IMR-90 (cell line): ENCODE results near the gene ADPRHL1. TPM values are rescaled to one million over a fixed set of nuclear protein-coding genes. Genes with fewer than 3 reads are reported as not detected.

Experiments
- ATAC-seq: fragments of 200-7000 bp; cut with Tn5 transposase; 2 replicates; pipeline ENCODE4 v1.9.1; 2020; ENCODE audit warnings: low read depth, mild to moderate bottlenecking, moderate library complexity
- BruUV-seq: library from RNA; stranded (reverse); fragments of 400-500 nt; replicated peaks from 2 replicates; lab custom pipeline; 2021; lab: Mats Ljungman, UMichigan
- CTCF ChIA-PET: fragments of 300-600 bp; formaldehyde crosslinking; extraction: SDS; loops from one replicate; lab custom pipeline; 2021; ENCODE audit warnings: antibody characterized with exemption; lab: Yijun Ruan, JAX
- POLR2A ChIA-PET: fragments of 300-600 bp; sonication (Branson Sonifier 250); formaldehyde crosslinking; loops from one replicate; lab custom pipeline; 2022; ENCODE audit warnings: antibody characterized with exemption; ENCODE audit not compliant: unreplicated experiment; lab: Charles Lee
- DNase-seq: peaks from one replicate; pipeline ENCODE4 v3.0.0; 2013
- H2AFZ ChIP-seq: replicated peaks from 2 replicates; pipeline ENCODE3; 2013; ENCODE audit warnings: low read length, mild to moderate bottlenecking; ENCODE audit not compliant: poor library complexity
- H2AK5ac ChIP-seq: 2 replicates; pipeline ENCODE4 v1.6.1; 2013; ENCODE audit warnings: low read depth, low read length, inconsistent platforms
- H2AK9ac ChIP-seq: replicated peaks from 2 replicates; pipeline ENCODE3; 2013; ENCODE audit warnings: mild to moderate bottlenecking, low read depth, low read length, moderate library complexity; ENCODE audit not compliant: poor library complexity
- H2BK120ac ChIP-seq: 2 replicates; pipeline ENCODE4 v1.6.1; 2013; ENCODE audit warnings: low read depth, low read length, inconsistent platforms
- H2BK15ac ChIP-seq: 3 replicates; pipeline ENCODE4 v1.6.1; 2013; ENCODE audit warnings: low read depth, low read length, inconsistent platforms
- H2BK20ac ChIP-seq: 2 replicates; pipeline ENCODE4 v1.6.1; 2013; ENCODE audit warnings: low read depth, mild to moderate bottlenecking, inconsistent platforms, low read length, moderate library complexity
- H2BK5ac ChIP-seq: 2 replicates; pipeline ENCODE4 v1.6.1; 2013; ENCODE audit warnings: mild to moderate bottlenecking, low read depth, low read length, inconsistent platforms; ENCODE audit not compliant: poor library complexity, severe bottlenecking
- H3K14ac ChIP-seq: replicated peaks from 2 replicates; pipeline ENCODE4 v1.6.1; 2013; ENCODE audit warnings: low read depth, low read length, inconsistent platforms
- H3K18ac ChIP-seq: 2 replicates; pipeline ENCODE4 v1.6.1; 2013; ENCODE audit warnings: low read depth, low read length, control low read depth
- H3K23ac ChIP-seq: 2 replicates; pipeline ENCODE4 v1.6.1; 2013; ENCODE audit warnings: low read depth, low read length, inconsistent platforms
- H3K27ac ChIP-seq: 2 replicates; pipeline ENCODE4 v1.5.1; 2013; ENCODE audit warnings: mild to moderate bottlenecking, control low read depth, low read length; ENCODE audit not compliant: insufficient read depth
- H3K27me3 ChIP-seq: 2 replicates; pipeline ENCODE4 v1.6.1; 2013; ENCODE audit warnings: low read length; ENCODE audit not compliant: control insufficient read depth, insufficient read depth
- H3K36me3 ChIP-seq: 2 replicates; pipeline ENCODE4 v1.6.1; 2013; ENCODE audit warnings: low read length, mixed read lengths; ENCODE audit not compliant: control insufficient read depth, insufficient read depth
- H3K4ac ChIP-seq: 2 replicates; pipeline ENCODE4 v1.6.1; 2013; ENCODE audit warnings: low read depth, low read length, inconsistent platforms
- H3K4me1 ChIP-seq: 2 replicates; pipeline ENCODE4 v1.6.1; 2013; ENCODE audit warnings: low read length, mixed read lengths; ENCODE audit not compliant: control insufficient read depth, insufficient read depth
- H3K4me2 ChIP-seq: 2 replicates; pipeline ENCODE4 v1.6.1; 2013; ENCODE audit warnings: low read depth, mild to moderate bottlenecking, control low read depth, low read length, moderate library complexity
- H3K4me3 ChIP-seq: 2 replicates; pipeline ENCODE4 v1.5.1; 2013; ENCODE audit warnings: low read depth, mild to moderate bottlenecking, control low read depth, low read length, moderate library complexity; ENCODE audit not compliant: insufficient read depth
- H3K56ac ChIP-seq: 2 replicates; pipeline ENCODE4 v1.6.1; 2013; ENCODE audit warnings: low read length, inconsistent platforms; ENCODE audit not compliant: insufficient read depth; ENCODE audit errors: extremely low read depth
- H3K79me1 ChIP-seq, 2 experiments: 2 replicates each; pipeline ENCODE4 v1.6.1; 2013; ENCODE audit warnings: low read length in 2 of 2, inconsistent platforms in 1 of 2, low read depth in 1 of 2
- H3K9ac ChIP-seq: 2 replicates; pipeline ENCODE4 v1.6.1; 2013; ENCODE audit warnings: low read depth, low read length, control low read depth
- H3K9me1 ChIP-seq: 2 replicates; pipeline ENCODE4 v1.6.1; 2013; ENCODE audit warnings: low read length, inconsistent platforms; ENCODE audit not compliant: insufficient read depth
- H3K9me3 ChIP-seq: 2 replicates; pipeline ENCODE4 v1.6.1; 2013; ENCODE audit warnings: low read length; ENCODE audit not compliant: control insufficient read depth, insufficient read depth
- H4K20me1 ChIP-seq: 2 replicates; pipeline ENCODE4 v1.6.1; 2013; ENCODE audit warnings: low read length, inconsistent platforms; ENCODE audit not compliant: insufficient read depth
- H4K5ac ChIP-seq: 2 replicates; pipeline ENCODE4 v1.6.1; 2013; ENCODE audit warnings: mild to moderate bottlenecking, low read depth, low read length, control low read depth
- H4K8ac ChIP-seq, 2 experiments: 2 replicates each; pipeline ENCODE4 v1.6.1; 2013; ENCODE audit warnings: low read depth in 2 of 2, low read length in 2 of 2, control low read depth in 1 of 2, inconsistent platforms in 1 of 2
- H4K91ac ChIP-seq: 2 replicates; pipeline ENCODE4 v1.6.1; 2013; ENCODE audit warnings: low read depth, low read length, inconsistent platforms; ENCODE audit not compliant: insufficient read depth
- BHLHE40 ChIP-seq: fragments of 150-350 bp; IDR thresholded peaks from 2 replicates; pipeline ENCODE4 v1.6.1; 2016; ENCODE audit warnings: mild to moderate bottlenecking, low read depth, low read length
- CEBPB ChIP-seq: IDR thresholded peaks from 2 replicates; pipeline ENCODE4 v1.6.1; 2012; ENCODE audit warnings: low read depth, low read length, improper control_type of control experiment
- CHD1 ChIP-seq: IDR thresholded peaks from 2 replicates; pipeline ENCODE4 v1.6.1; 2012; ENCODE audit warnings: low read depth, low read length, improper control_type of control experiment
- CTCF ChIP-seq: conservative IDR thresholded peaks from 2 replicates; pipeline ENCODE4 v1.5.1; 2012; ENCODE audit warnings: mild to moderate bottlenecking, low read depth, low read length, improper control_type of control experiment
- ELK1 ChIP-seq: fragments of 150-350 bp; IDR thresholded peaks from 2 replicates; pipeline ENCODE4 v1.6.1; 2016; ENCODE audit warnings: low read depth, mild to moderate bottlenecking, low read length, moderate library complexity, borderline replicate concordance
- FOS ChIP-seq: fragments of 150-350 bp; IDR thresholded peaks from 2 replicates; pipeline ENCODE4 v1.6.1; 2016; ENCODE audit warnings: low read depth, low read length
- MAZ ChIP-seq: IDR thresholded peaks from 2 replicates; pipeline ENCODE4 v1.6.1; 2012; ENCODE audit warnings: low read depth, mild to moderate bottlenecking, low read length, improper control_type of control experiment, moderate library complexity, borderline replicate concordance
- MXI1 ChIP-seq: IDR thresholded peaks from 2 replicates; pipeline ENCODE4 v1.6.1; 2012; ENCODE audit warnings: low read depth, mild to moderate bottlenecking, low read length, moderate library complexity, borderline replicate concordance
- NFE2L2 ChIP-seq: fragments of 150-350 bp; IDR thresholded peaks from 2 replicates; pipeline ENCODE4 v1.6.1; 2016; ENCODE audit warnings: low read depth, mild to moderate bottlenecking, low read length
- POLR2A ChIP-seq: IDR thresholded peaks from 2 replicates; pipeline ENCODE4 v1.6.1; 2012; ENCODE audit warnings: mild to moderate bottlenecking, low read depth, low read length
- RAD21 ChIP-seq: IDR thresholded peaks from 2 replicates; pipeline ENCODE4 v1.6.1; 2012; ENCODE audit warnings: low read length, improper control_type of control experiment
- SMC3 ChIP-seq: fragments of 150-350 bp; IDR thresholded peaks from 2 replicates; pipeline ENCODE4 v1.6.1; 2016; ENCODE audit warnings: low read depth, mild to moderate bottlenecking, antibody characterized with exemption, low read length, moderate library complexity
- USF2 ChIP-seq: fragments of 150-350 bp; IDR thresholded peaks from 2 replicates; pipeline ENCODE4 v1.6.1; 2017; ENCODE audit warnings: mild to moderate bottlenecking, antibody characterized with exemption, low read length, low read depth
- WGBS, 2 experiments: methylation state at CpG; one replicate each; pipeline versions ENCODE4 v1.1.5 to v1.1.7; 2013; ENCODE audit warnings: missing lambda C conversion rate in 2 of 2; ENCODE audit not compliant: insufficient read length in 1 of 2; ENCODE audit errors: extremely low coverage in 2 of 2; 5-methylcytosine and 5-hydroxymethylcytosine counted together
- dilution Hi-C: fragments of 300-500 bp; cut with HindIII; formaldehyde crosslinking; loops from one replicate; pipeline ENCODE4 v1.14.3; 2018; ENCODE audit warnings: low sequenced_read_pairs; ENCODE audit not compliant: unreplicated experiment
- in situ Hi-C: fragments of 300-500 bp; cut with MboI; formaldehyde crosslinking; loops from 3 replicates; pipeline ENCODE4 v1.14.3; 2019; ENCODE audit warnings: low sequenced_read_pairs, inconsistent platforms, mixed read lengths
- intact Hi-C: fragments of 100-400 bp; cut with micrococcal nuclease; formaldehyde crosslinking; loops from 2 replicates; pipeline ENCODE4 v1.10.0; 2022
- polyA plus RNA-seq, 3 experiments: library from polyadenylated mRNA; depleted of rRNA; stranded (reverse); fragments of >200 nt; gene quantifications; 2 replicates each; pipeline ENCODE4 v1.2.3, GENCODE V29; 2012; ENCODE audit warnings: low replicate concordance in 1 of 3
- total RNA-seq: library from RNA; depleted of rRNA; stranded (reverse); fragments of >200 nt; gene quantifications from 2 replicates; pipeline ENCODE4 v1.2.3, GENCODE V29; 2012

The ADPRHL1 gene
- total and polyA plus RNA-seq, 2 of the 4 experiments (the other 2 are of a cell fraction), result 0.36 to 0.67 TPM

GRCh38 chr13:113447596-113447995 is 5.7 kb downstream of the ADPRHL1 start:
- POLR2A ChIA-PET, result no interaction called here
- CTCF ChIA-PET, result no interaction called here
- intact Hi-C loops, result no loop called here
- H2AK9ac ChIP-seq, result no peak overlapping the region
- no peak overlapping the region for H4K8ac ChIP-seq
- no peak overlapping the region for H2AFZ ChIP-seq
- H2BK15ac ChIP-seq, result no peak overlapping the region
- H3K9me1 ChIP-seq, result peaks cover 6% of the 10 kb centered on the region
- dilution Hi-C loops, result no loop called here
- no peak overlapping the region for H3K9ac ChIP-seq
- in situ Hi-C loops, result no loop called here
- no peaks in the 10 kb centered on the region for H3K27me3 ChIP-seq
- no TSS peak for BruUV-seq
- H3K18ac ChIP-seq, result no peak overlapping the region
- H3K9me3 ChIP-seq, result no peaks in the 10 kb centered on the region
- H3K36me3 ChIP-seq, result peaks cover 8% of the 10 kb centered on the region; the same call in 1 of the 2 replicates
- H3K79me1 ChIP-seq, result peaks cover 0 to 5% of the 10 kb centered on the region in 2 experiments; a peak in 2 of 4 replicates
- no peak overlapping the region for H2BK5ac ChIP-seq
- no peak overlapping the region for H3K23ac ChIP-seq
- no peak overlapping the region for H2BK120ac ChIP-seq
- no peak overlapping the region for H3K14ac ChIP-seq
- no peak for ATAC-seq
- H2AK5ac ChIP-seq, result no peak overlapping the region
- H2BK20ac ChIP-seq, result no peak overlapping the region
- no peak overlapping the region for H3K4me2 ChIP-seq
- H3K4me1 ChIP-seq, result no peaks in the 10 kb centered on the region
- WGBS, 2 experiments, result 92% methylated on average over 5 of the region's 6 CpGs; no CpG with 5 or more reads in 1 of the 2 experiments
- H3K56ac ChIP-seq, result no peak overlapping the region
- no peaks in the 10 kb centered on the region for H4K20me1 ChIP-seq
- no peak overlapping the region for H3K4me3 ChIP-seq
- H3K27ac ChIP-seq, result no peak overlapping the region
- H4K5ac ChIP-seq, result no peak overlapping the region
- TF ChIP-seq CHD1, result no peak
- no peak for TF ChIP-seq ELK1
- no peak for TF ChIP-seq MAZ
- TF ChIP-seq BHLHE40, result no peak
- no peak for TF ChIP-seq FOS
- no peak for TF ChIP-seq MXI1
- no peak for TF ChIP-seq POLR2A
- TF ChIP-seq SMC3, result no peak
- TF ChIP-seq RAD21, result no peak
- TF ChIP-seq CTCF, result no peak
- TF ChIP-seq NFE2L2, result no peak
- no peak for TF ChIP-seq USF2
- no peak for TF ChIP-seq CEBPB
- DNase-seq, result no peak
- H3K4ac ChIP-seq, result no peak overlapping the region
- no peak overlapping the region for H4K91ac ChIP-seq
